Uterus (tissue), 4 donors: ENCODE measurements around the gene ZDHHC11. TPM values are rescaled to one million over a fixed set of nuclear protein-coding genes. Genes with fewer than 3 reads are reported as not detected.
A peak's percentile ranks its signal among the peaks of the same experiment; 100 is the strongest.
"Not testable (repeated sequence)": the region's sequence is repeated elsewhere in the genome, so short reads cannot be mapped to it uniquely, and the experiment has no call there.

ENCODE experiments used
- DNase-seq, 2 donors: peaks; one replicate each; pipeline ENCODE4 v3.0.0-alpha.2; 2019 to 2020
- H3K27ac ChIP-seq, 2 donors: fragments of 200-600 bp; sonication (generic); 1 replicate in 1 of 2; 2 replicates in 1 of 2; pipeline ENCODE4 v1.5.1; 2016 to 2018
- H3K27me3 ChIP-seq, 2 donors: fragments of 200-600 bp; sonication (generic); one replicate each; pipeline ENCODE4 v1.5.1; 2018 to 2019; ENCODE audit warnings: control low read depth in 1 of 2
- H3K36me3 ChIP-seq, 2 donors: fragments of 200-600 bp; sonication (generic); one replicate each; pipeline ENCODE4 v1.5.1; 2019; ENCODE audit warnings: control low read depth in 1 of 2
- H3K4me1 ChIP-seq, 2 donors: fragments of 200-600 bp; sonication (generic); one replicate each; pipeline ENCODE4 v1.5.1; 2018 to 2019; ENCODE audit warnings: control low read depth in 1 of 2
- H3K4me3 ChIP-seq, 2 donors: fragments of 200-600 bp; sonication (generic); 1 replicate in 1 of 2; 2 replicates in 1 of 2; pipeline ENCODE4 v1.5.1; 2018 to 2019; ENCODE audit warnings: mild to moderate bottlenecking in 1 of 2
- H3K9me3 ChIP-seq, 2 donors: fragments of 200-600 bp; sonication (generic); one replicate each; pipeline ENCODE4 v1.5.1; 2019; ENCODE audit warnings: control low read depth in 1 of 2
- CTCF ChIP-seq, 4 experiments: fragments of 200-600 bp in 2 of 4; fragments of 450-650 bp in 2 of 4; sonication (generic) in 2 of 4; IDR thresholded peaks; one replicate each; pipeline ENCODE4 v1.5.1; 2016 to 2019; ENCODE audit warnings: antibody characterized with exemption in 4 of 4, mild to moderate bottlenecking in 2 of 4, moderate library complexity in 1 of 4
- POLR2A ChIP-seq, 2 donors: fragments of 450-650 bp; IDR thresholded peaks; one replicate each; pipeline ENCODE4 v1.6.1; 2016; ENCODE audit warnings: antibody characterized with exemption in 2 of 2, mild to moderate bottlenecking in 1 of 2, moderate library complexity in 1 of 2
- intact Hi-C: fragments of 100-400 bp; cut with DNase I; formaldehyde crosslinking; loops from one replicate; pipeline ENCODE4 v1.15.1; 2023; ENCODE audit warnings: low total_unique reads
- total RNA-seq, 4 donors: library from RNA; depleted of rRNA in 3 of 4; stranded (reverse); fragments of >200 nt in 3 of 4; gene quantifications; one replicate each; pipeline versions ENCODE4 v1.1.0 to v1.2.4, GENCODE V29; 2014 to 2023
- donor health status: DM: yes; HTN: yes; CAD: no.

The ZDHHC11 gene
- total RNA-seq, 4 donors from 2014 or later = 1.8 to 14.4 (median 8.2) TPM; not detected in 1

GRCh38 chr5:757931-758697, 92.7 kb downstream of the ZDHHC11 start:
- no peak overlapping the region for H3K4me3 ChIP-seq
- no peak overlapping the region for H3K27ac ChIP-seq
- peak in 1 of 2 donors; percentile 21 for DNase-seq
- H3K4me1 ChIP-seq = peaks cover 0 to 7% of the 10 kb centered on the region in 2 donors
- intact Hi-C loops = no loop called here
- no peaks in the 10 kb centered on the region for H3K27me3 ChIP-seq
- no peaks in the 10 kb centered on the region for H3K36me3 ChIP-seq
- H3K9me3 ChIP-seq = no peaks in the 10 kb centered on the region
- no peak for TF ChIP-seq POLR2A (IDR thresholded peaks at IDR 0.05)
- TF ChIP-seq CTCF (IDR thresholded peaks at IDR 0.05) = no peak

- Histone ChIP-seq H3K4me1 (peaks cover 0 to 7% of the 10 kb centered on the region in 2 donors), H3K36me3 (no peaks in the 10 kb centered on the region), H3K9me3 (no peaks in the 10 kb centered on the region), H3K27ac (no peak overlapping the region), H3K4me3 (no peak overlapping the region), H3K27me3 (no peaks in the 10 kb centered on the region)
- TF ChIP-seq POLR2A (IDR thresholded peaks at IDR 0.05) (no peak), CTCF (IDR thresholded peaks at IDR 0.05) (no peak)
- intact Hi-C loops = no loop called here
- DNase-seq = peak in 1 of 2 donors; percentile 21
Measured at GRCh38 chr5:757346-757930, 93.3 kb downstream of the ZDHHC11 start.

GRCh38 chr5:756865-757345, 93.9 kb downstream of the ZDHHC11 start:
- peaks cover 0 to 7% of the 10 kb centered on the region in 2 donors for H3K4me1 ChIP-seq
- DNase-seq = peak; percentile 8 to 25
- no peak overlapping the region for H3K27ac ChIP-seq
- H3K36me3 ChIP-seq = no peaks in the 10 kb centered on the region
- intact Hi-C loops = no loop called here
- H3K27me3 ChIP-seq = no peaks in the 10 kb centered on the region
- H3K9me3 ChIP-seq = no peaks in the 10 kb centered on the region
- no peak overlapping the region for H3K4me3 ChIP-seq
- no peak for TF ChIP-seq POLR2A (IDR thresholded peaks at IDR 0.05)
- no peak for TF ChIP-seq CTCF (IDR thresholded peaks at IDR 0.05)

- Histone ChIP-seq H3K27ac (no peak overlapping the region), H3K9me3 (no peaks in the 10 kb centered on the region), H3K4me1 (peaks cover 0 to 7% of the 10 kb centered on the region in 2 donors), H3K36me3 (no peaks in the 10 kb centered on the region), H3K27me3 (no peaks in the 10 kb centered on the region), H3K4me3 (no peak overlapping the region)
- intact Hi-C loops = no loop called here
- TF ChIP-seq CTCF (IDR thresholded peaks at IDR 0.05) (no peak), POLR2A (IDR thresholded peaks at IDR 0.05) (no peak)
- DNase-seq = peak in 1 of 2 donors; percentile 24
Measured at GRCh38 chr5:756171-756570, 94.6 kb downstream of the ZDHHC11 start.

- H3K27ac ChIP-seq, H3K27me3 ChIP-seq, intact Hi-C loops, DNase-seq, H3K4me3 ChIP-seq, H3K4me1 ChIP-seq, H3K9me3 ChIP-seq, H3K36me3 ChIP-seq: not testable (repeated sequence)
Measured at GRCh38 chr5:754143-754632, 96.6 kb downstream of the ZDHHC11 start.

GRCh38 chr5:753567-754142, 97.1 kb downstream of the ZDHHC11 start:
- H3K4me3 ChIP-seq, intact Hi-C loops, H3K4me1 ChIP-seq, H3K27ac ChIP-seq, H3K36me3 ChIP-seq, H3K27me3 ChIP-seq, H3K9me3 ChIP-seq, DNase-seq: not testable (repeated sequence)

GRCh38 chr5:752532-753115, 98.2 kb downstream of the ZDHHC11 start:
- H3K27me3 ChIP-seq, intact Hi-C loops, H3K4me1 ChIP-seq, H3K9me3 ChIP-seq, H3K27ac ChIP-seq, H3K4me3 ChIP-seq, H3K36me3 ChIP-seq, DNase-seq: not testable (repeated sequence)

- H3K4me1 ChIP-seq, H3K4me3 ChIP-seq, DNase-seq, H3K27ac ChIP-seq, intact Hi-C loops, H3K9me3 ChIP-seq, H3K27me3 ChIP-seq, H3K36me3 ChIP-seq: not testable (repeated sequence)
Measured at GRCh38 chr5:751992-752391, 98.8 kb downstream of the ZDHHC11 start.
